OCI-LY3 (cell line): ENCODE results near the gene REST.
A peak's percentile ranks its signal among the peaks of the same experiment; 100 is the strongest.
"Not testable (repeated sequence)": the region's sequence is repeated elsewhere in the genome, so short reads cannot be mapped to it uniquely, and the experiment has no call there.

ENCODE experiments used
- H2AFZ ChIP-seq: fragments of 200-600, 300-600 bp; shearing (Covaris generic); 2 replicates; pipeline ENCODE4 v1.6.0; 2014; ENCODE audit warnings: antibody characterized with exemption, low read depth, low read length
- H3K27ac ChIP-seq: fragments of 200-600, 300-600 bp; sonication (generic); 2 replicates; pipeline ENCODE4 v1.5.1; 2014; ENCODE audit warnings: mild to moderate bottlenecking, low read length, moderate library complexity, mixed read lengths
- H3K27me3 ChIP-seq: fragments of 200-600, 300-600 bp; sonication (generic); 2 replicates; pipeline ENCODE4 v1.6.1; 2014; ENCODE audit warnings: low read depth, low read length, mixed read lengths
- H3K36me3 ChIP-seq: fragments of 200-600, 300-600 bp; sonication (generic); replicated peaks from 2 replicates; pipeline ENCODE3; 2014; ENCODE audit warnings: low read depth, low read length, mixed read lengths
- H3K4me1 ChIP-seq: fragments of 300-600, 200-600 bp; sonication (generic); 2 replicates; pipeline ENCODE4 v1.6.1; 2014; ENCODE audit warnings: low read length, mixed read lengths
- H3K4me2 ChIP-seq: fragments of 200-600, 300-600 bp; sonication (generic); 2 replicates; pipeline ENCODE4 v1.6.1; 2014; ENCODE audit warnings: low read length, mixed read lengths
- H3K4me3 ChIP-seq: fragments of 300-600, 200-600 bp; sonication (generic); 2 replicates; pipeline ENCODE4 v1.5.1; 2014; ENCODE audit warnings: antibody characterized with exemption, mild to moderate bottlenecking, low read length, moderate library complexity
- H3K79me2 ChIP-seq: fragments of 300-600, 200-600 bp; shearing (Covaris generic); 2 replicates; pipeline ENCODE4 v1.6.1; 2014; ENCODE audit warnings: mild to moderate bottlenecking, low read length, mixed read lengths
- H3K9ac ChIP-seq: fragments of 300-600, 200-600 bp; shearing (Covaris generic); 2 replicates; pipeline ENCODE4 v1.6.0; 2014; ENCODE audit warnings: mild to moderate bottlenecking, low read length, moderate library complexity
- H3K9me3 ChIP-seq: fragments of 200-600, 300-600 bp; shearing (Covaris generic); 2 replicates; pipeline ENCODE4 v1.6.1; 2014; ENCODE audit warnings: low read length, mixed read lengths; ENCODE audit not compliant: insufficient read depth
- H4K20me1 ChIP-seq: fragments of 200-600, 300-600 bp; sonication (generic); 2 replicates; pipeline ENCODE4 v1.6.1; 2016; ENCODE audit warnings: low read length, mixed read lengths; ENCODE audit not compliant: insufficient read depth
- EZH2phosphoT487 ChIP-seq: fragments of 200-600 bp; shearing (Covaris generic); IDR thresholded peaks from 2 replicates; pipeline ENCODE4 v1.6.1; 2018; ENCODE audit warnings: antibody characterized with exemption, mixed run types, low read depth
- TF ChIP-seq, protein P1 (sequence below): fragments of 200-600, 300-600 bp; sonication (generic); IDR thresholded peaks from 2 replicates; pipeline ENCODE4 v1.5.1; 2014; ENCODE audit warnings: antibody characterized with exemption, low read length, low read depth

REST gene

DNA sequence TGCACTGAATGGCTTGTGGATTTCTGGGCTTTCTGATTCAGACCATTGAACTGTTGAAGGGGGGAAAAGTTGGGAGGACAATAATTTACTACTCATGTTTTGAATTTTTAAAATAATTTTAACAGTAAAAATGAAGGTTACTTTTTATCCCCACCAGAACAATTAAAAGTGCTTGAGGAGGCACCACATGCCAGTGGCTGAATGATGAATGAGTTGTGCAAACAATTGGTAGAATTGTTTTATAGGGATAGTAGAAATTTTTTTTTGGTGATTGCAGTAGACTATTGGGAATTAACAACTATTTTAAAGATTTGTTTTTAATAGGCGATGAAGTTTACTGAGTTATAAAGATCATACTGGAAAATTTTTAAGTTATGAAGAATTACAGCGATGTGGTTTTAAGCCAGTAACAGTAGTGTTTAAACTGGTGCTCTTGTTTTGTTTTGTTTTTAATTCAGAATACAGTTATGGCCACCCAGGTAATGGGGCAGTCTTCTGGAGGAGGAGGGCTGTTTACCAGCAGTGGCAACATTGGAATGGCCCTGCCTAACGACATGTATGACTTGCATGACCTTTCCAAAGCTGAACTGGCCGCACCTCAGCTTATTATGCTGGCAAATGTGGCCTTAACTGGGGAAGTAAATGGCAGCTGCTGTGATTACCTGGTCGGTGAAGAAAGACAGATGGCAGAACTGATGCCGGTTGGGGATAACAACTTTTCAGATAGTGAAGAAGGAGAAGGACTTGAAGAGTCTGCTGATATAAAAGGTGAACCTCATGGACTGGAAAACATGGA is 2.7 kb downstream of the REST start:
- peak overlapping the region; percentile 93 for H3K4me3 ChIP-seq
- peaks cover 14% of the 10 kb centered on the region for H3K27me3 ChIP-seq
- H2AFZ ChIP-seq: no peak overlapping the region
- peaks cover 71% of the 10 kb centered on the region for H3K79me2 ChIP-seq
- peak overlapping the region; percentile 81 for H3K4me2 ChIP-seq
- no peaks in the 10 kb centered on the region for H3K9me3 ChIP-seq
- TF ChIP-seq EZH2phosphoT487: no peak
- TF ChIP-seq, protein P1, sequence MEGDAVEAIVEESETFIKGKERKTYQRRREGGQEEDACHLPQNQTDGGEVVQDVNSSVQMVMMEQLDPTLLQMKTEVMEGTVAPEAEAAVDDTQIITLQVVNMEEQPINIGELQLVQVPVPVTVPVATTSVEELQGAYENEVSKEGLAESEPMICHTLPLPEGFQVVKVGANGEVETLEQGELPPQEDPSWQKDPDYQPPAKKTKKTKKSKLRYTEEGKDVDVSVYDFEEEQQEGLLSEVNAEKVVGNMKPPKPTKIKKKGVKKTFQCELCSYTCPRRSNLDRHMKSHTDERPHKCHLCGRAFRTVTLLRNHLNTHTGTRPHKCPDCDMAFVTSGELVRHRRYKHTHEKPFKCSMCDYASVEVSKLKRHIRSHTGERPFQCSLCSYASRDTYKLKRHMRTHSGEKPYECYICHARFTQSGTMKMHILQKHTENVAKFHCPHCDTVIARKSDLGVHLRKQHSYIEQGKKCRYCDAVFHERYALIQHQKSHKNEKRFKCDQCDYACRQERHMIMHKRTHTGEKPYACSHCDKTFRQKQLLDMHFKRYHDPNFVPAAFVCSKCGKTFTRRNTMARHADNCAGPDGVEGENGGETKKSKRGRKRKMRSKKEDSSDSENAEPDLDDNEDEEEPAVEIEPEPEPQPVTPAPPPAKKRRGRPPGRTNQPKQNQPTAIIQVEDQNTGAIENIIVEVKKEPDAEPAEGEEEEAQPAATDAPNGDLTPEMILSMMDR: no peak
- H3K27ac ChIP-seq: no peak overlapping the region
- H4K20me1 ChIP-seq: peaks cover 32% of the 10 kb centered on the region
- H3K4me1 ChIP-seq: peaks cover 28% of the 10 kb centered on the region
- peak overlapping the region; percentile 88 for H3K9ac ChIP-seq
- peaks cover 13% of the 10 kb centered on the region for H3K36me3 ChIP-seq

- Histone ChIP-seq H3K4me1 (peaks cover 20% of the 10 kb centered on the region), H3K79me2 (peaks cover 100% of the 10 kb centered on the region), H3K27me3 (no peaks in the 10 kb centered on the region), H3K9me3 (no peaks in the 10 kb centered on the region), H3K4me3 (no peak overlapping the region), H3K4me2 (no peak overlapping the region), H4K20me1 (peaks cover 51% of the 10 kb centered on the region), H2AFZ (no peak overlapping the region), H3K9ac (no peak overlapping the region), H3K27ac (no peak overlapping the region), H3K36me3 (peaks cover 22% of the 10 kb centered on the region)
- TF ChIP-seq, protein P1: no peak
- no peak for TF ChIP-seq EZH2phosphoT487
These were observed 6.6 kb downstream of the REST start for GRCh38 chr4:56914336-56914735.

DNA sequence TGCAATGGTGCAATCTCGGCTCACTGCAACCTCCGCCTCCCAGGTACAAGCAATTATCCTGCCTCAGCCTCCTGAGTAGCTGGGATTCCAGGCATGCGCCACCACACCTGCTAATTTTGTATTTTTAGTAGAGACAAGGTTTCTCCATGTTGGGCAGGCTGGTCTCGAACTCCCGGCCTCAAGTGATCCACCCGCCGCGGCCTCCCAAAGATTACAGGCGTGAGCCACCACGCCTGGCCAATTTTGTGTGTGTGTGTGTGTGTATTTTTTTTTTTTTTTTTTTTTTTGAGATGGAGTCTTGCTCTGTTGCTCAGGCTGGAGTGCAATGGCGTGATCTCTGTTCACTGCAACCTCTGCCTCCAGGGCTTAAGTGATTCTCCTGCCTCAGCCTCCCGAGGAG is 7.3 kb downstream of the REST start:
- not testable (repeated sequence) for H3K9me3 ChIP-seq, H3K27ac ChIP-seq, H2AFZ ChIP-seq, H3K27me3 ChIP-seq, H3K4me2 ChIP-seq, H3K9ac ChIP-seq, H3K4me3 ChIP-seq
- peaks cover 53% of the 10 kb centered on the region for H4K20me1 ChIP-seq
- peaks cover 99% of the 10 kb centered on the region for H3K79me2 ChIP-seq
- H3K4me1 ChIP-seq: peaks cover 18% of the 10 kb centered on the region
- peaks cover 23% of the 10 kb centered on the region for H3K36me3 ChIP-seq

- Histone ChIP-seq H4K20me1 (peaks cover 14% of the 10 kb centered on the region), H3K4me3 (no peak overlapping the region), H3K27ac (no peak overlapping the region), H3K4me2 (no peak overlapping the region), H3K9ac (no peak overlapping the region), H3K36me3 (peaks cover 40% of the 10 kb centered on the region), H3K9me3 (no peaks in the 10 kb centered on the region), H3K4me1 (peaks cover 12% of the 10 kb centered on the region), H3K27me3 (no peaks in the 10 kb centered on the region), H3K79me2 (peaks cover 31% of the 10 kb centered on the region), H2AFZ (no peak overlapping the region)
- TF ChIP-seq EZH2phosphoT487: no peak
- TF ChIP-seq, protein P1: no peak
These were observed 19.5 kb downstream of the REST start for GRCh38 chr4:56927196-56927595.
